HG03342 (cell line): ENCODE measurements around the gene TIAL1.
"Not testable (repeated sequence)": the region's sequence is repeated elsewhere in the genome, so short reads cannot be mapped to it uniquely, and the experiment has no call there.

Experiments
- ATAC-seq: cut with Tn5 transposase; IDR thresholded peaks from one replicate; pipeline ENCODE4 v1.9.1; 2021; ENCODE audit warnings: mild to moderate bottlenecking, moderate library complexity; ENCODE audit not compliant: unreplicated experiment

The TIAL1 gene

DNA sequence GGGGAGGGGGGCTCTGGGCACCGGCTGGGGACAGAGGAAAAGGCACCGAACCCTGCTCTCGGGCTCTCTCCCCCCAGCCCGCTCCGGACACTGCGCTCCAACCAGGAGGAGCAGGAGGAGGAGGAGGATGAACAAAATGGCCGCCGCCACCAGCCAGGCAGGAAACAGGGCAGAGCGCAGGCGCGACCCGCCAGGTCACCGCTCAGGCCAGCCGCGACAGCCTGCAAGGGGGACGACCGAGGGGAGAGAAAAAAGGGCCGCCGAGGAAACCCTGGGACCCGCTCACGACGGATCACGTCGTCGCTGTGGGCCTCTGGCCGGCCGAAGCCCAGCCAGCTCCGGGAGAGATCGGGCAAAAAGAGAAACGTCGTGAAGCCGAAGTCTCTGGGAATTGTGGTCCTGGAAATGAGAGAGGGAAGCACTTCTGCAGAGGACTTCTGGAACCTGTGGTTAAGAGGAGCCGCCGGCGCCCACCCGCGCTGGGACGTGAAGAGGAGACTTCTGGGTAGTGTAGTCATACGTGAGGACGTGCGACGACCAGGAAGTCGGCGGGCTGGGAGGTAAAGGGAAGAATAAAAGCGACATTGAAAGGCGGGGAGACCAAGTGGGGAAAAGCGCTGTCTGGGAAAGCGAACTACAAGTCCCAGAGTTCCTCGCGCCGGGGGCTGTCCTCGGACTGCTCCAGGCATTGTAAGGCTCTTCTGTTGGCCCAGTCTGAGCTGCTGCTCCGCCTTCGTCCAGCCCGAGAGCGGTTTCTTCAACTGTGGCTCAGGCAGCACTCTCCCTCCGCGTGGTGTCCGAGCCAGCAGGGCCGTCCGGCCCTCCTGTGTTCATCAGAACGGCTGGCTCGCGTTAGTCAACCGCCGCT is at the start of gene TIAL1:
Gene TIAL1, minus strand, starts transcription at position 428 of the 868 bp plus-strand sequence. CDS start 499 bp downstream, outside the sequence.
- peak; percentile 83 for ATAC-seq

GRCh38 chr10:119644994-119645393 is 48.2 kb upstream of the TIAL1 start:
- no peak for ATAC-seq

DNA sequence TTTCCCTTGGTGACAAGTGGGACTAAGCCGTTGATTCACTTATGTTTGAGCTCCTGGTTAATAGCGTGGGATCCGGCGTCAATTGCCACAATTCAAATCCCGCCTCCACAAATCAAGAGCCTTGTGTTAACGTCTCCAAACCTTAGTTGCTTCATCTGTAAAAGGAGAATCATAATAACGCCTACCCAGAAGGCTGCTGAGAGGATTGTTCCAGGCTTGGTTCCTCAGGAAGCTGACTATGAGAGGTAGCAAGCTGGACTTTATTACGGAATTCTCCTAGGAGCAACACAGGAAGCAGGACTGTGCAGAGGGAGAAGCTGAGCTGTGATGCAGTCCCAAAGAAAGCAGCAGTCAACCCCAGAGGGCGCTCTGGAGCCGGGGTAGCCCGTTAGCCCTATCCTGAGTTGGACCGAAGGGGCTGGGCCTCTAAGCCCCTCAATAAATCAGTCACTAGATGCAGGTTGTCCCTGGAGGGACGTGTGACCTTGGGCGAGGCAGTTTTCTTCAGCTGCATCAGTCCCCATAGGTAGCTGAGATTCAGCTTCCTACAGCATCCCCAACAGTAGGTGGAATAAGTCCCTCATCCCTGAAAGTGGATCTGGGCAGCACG is 47.5 kb upstream of the TIAL1 start:
- ATAC-seq = no peak

DNA sequence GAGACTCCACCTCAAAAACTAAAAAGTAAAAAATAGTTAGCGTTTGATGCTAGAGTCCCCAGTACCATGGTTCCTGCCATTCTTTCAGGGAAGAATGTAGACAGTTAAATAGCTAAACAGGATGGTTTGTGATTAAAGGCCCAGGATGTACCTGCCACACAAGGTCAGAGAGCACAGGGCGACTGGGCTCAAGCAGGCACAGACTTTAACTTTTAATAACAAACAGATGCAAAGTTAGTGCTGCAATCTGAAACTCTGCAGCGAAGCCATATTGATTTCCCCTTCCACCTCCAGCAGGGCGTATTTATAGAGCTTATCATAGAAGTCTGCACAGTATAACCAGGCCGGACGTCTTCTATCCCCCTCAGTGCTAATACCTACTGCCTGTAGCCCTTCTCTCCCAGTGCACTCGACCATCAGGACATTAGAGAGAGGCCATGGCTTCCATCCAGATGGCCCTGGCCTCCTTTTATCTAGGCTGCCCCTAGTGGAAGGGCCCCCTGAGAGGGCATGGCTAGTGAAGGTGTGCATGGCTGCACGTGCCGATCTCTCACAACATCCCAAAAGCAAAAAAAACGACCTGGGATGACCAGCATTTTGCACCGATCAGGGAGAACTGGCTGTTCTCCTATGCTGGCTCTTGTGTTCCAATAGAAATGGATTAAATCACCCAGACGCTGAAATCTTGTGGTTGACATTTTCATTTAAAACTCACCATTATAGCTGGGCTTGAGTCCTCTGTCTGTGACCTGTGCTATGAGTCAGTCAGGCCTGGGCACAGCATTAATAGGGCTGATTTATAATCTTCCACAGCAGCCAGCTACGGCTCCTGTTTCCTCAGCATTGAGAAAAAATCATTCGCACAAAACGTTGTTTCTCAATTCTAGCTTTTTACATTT is 46.8 kb upstream of the TIAL1 start:
- no peak for ATAC-seq

GRCh38 chr10:119642556-119643111 is 45.9 kb upstream of the TIAL1 start:
- no peak for ATAC-seq

DNA sequence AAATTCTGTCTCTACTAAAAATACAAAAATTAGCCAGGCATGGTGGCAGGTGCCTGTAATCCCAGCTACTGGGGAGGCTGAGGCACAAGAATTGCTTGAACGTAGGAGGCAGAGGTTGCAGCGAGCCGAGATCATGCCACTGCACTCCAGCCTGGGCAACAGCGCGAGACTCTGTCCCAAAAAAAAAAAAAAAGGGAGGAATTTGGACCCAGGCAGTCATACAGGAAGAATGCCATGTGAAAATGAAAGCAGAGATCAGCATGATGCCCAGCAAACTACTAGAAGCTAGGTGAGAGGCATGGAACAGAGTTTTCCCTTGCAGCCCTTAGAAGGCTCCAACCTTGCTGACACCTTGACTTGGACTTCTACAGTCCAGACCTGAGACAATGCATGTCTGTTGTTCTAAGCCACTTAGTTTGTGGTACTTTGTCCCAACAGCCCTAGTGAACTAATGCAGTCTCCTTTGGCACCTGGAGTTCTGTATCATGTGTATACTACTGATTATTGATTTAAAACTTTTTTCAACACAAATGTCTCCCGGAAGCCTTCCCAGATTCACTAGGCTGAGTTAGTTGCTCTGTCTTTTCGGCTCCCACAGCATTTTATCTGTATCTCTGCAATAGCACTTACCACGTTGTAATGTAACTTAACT is 44.2 kb upstream of the TIAL1 start:
- no peak for ATAC-seq

DNA sequence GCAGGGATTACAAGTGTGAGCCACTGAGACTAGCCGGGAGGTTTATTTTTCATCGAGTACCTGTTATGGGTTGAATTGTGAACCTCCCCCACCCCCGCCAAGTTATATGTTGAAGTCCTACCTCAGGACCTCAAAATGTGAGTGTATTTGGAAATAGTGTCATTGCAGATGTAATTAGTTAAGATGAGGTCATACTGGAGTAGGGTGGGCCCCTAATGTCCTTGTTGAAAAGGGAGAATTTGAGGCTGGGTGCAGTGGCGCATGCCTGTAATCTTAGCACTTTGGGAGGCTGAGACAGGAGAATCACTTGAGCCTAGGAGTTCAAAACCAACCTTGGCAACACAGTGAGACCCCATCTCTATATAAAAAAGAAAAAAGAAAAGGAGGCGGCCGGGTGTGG is 43.6 kb upstream of the TIAL1 start:
- ATAC-seq = no peak

- no peak for ATAC-seq
These were observed 42.2 kb upstream of the TIAL1 start for GRCh38 chr10:119638982-119639381.

DNA sequence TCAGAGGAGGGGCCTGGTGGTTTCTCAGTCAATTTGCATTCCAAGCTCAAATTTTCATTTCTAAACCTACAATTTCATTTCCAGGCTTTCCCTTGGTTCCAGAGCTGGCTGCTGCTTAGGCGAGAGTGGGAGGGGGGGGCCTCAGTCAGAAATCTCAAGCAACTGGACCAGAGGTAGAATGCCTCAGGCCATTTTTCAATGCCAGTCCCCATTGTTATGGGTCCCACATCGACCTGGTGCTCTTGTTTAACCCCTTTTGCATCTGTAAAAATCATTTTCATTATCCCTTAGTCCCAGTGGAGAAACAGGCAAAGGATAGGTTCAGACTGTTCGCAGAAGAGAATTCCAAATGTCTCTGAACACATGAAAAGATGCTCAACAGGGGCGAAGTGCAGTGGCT is 40.9 kb upstream of the TIAL1 start:
- ATAC-seq = no peak

GRCh38 chr10:119634219-119634544 is 37.4 kb upstream of the TIAL1 start:
- ATAC-seq = no peak

DNA sequence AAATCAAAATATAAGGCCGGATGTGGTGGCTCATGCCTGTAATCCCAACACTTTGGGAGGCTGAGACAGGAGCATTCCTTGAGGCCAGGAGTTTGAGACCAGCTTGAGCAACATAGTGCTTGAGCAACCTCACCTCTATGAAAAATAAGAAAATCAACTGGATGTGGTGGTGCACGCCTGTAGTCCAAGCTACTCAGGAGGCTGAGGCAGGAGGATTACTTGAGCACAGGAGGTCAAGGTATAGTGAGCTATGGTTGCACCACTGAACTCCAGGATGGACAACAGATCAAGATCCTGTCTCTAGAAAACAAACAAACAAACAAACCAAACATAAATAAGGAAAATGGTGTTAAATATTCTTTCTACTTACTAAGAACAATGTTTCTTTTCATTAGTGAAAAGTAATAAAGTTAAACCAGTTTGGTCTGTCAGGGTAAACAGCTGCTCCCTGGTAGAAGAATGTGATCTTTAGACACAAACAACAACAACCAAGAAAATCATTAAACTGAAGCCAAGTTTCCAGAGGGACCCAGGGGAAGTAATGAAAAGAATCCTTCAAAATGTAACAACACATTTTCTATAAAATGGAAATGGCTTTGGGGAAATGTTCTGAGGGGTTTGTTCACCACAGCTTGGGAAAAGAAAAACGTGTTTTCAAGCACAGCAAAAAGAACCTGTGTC is 36.9 kb upstream of the TIAL1 start:
- no peak for ATAC-seq

GRCh38 chr10:119630300-119630699 is 33.5 kb upstream of the TIAL1 start:
- ATAC-seq = no peak

GRCh38 chr10:119625570-119626280 is 29.0 kb upstream of the TIAL1 start:
- no peak for ATAC-seq

- no peak for ATAC-seq
These were observed 24.3 kb upstream of the TIAL1 start for GRCh38 chr10:119621078-119621384.

- ATAC-seq = no peak
These were observed 23.7 kb upstream of the TIAL1 start for GRCh38 chr10:119620241-119621077.

- not testable (repeated sequence) for ATAC-seq
These were observed 23.0 kb upstream of the TIAL1 start for GRCh38 chr10:119619811-119620210.

DNA sequence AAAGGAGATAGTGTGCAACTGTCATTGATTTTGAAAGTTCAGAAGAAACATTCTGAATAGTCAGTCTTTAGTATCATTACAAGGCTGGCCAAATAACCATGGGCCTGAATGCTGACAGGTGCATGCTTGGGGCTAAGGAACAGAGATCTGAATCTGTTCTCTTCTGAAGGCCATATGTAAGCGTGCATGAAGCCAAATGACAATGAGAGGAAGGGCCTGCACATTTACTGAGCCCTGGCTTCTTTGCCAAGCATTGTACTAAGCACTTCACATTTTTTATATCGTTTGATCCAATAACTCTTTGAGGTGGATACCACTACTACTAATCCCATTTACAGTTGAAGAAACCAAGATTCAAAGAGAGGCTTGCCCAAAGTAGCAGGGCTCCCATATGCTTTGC is 22.5 kb upstream of the TIAL1 start:
- ATAC-seq = no peak

DNA sequence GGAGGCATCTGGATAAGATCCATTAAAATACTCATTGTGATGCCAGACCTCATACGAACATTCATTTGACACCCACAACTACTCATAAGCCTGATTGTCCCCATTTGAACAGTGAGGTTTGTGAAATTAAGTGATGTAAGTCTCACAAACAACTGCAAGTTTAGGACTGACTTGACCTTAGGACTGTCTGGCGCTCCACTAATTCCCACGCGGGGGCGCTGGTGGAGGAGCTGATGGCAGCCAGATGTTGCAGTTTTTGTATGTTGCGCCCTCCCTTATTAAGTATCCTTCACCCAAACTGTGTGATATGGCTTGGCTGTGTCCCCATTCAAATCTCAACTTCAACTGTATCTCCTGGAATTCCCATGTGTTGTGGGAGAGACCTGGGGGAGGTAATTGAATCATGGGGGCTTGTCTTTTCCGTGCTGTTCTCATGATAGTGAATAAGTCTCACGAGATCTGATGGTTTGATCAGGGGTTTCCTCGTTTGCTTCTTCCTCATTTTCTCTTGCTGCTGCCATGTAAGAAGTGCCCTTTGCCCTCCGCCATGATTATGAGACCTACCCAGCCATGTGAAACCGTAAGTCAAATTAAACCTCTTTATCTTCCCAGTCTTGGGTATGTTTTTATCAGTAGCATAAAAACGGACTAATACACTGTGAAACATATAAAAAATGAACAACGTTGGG is 20.3 kb upstream of the TIAL1 start:
- no peak for ATAC-seq
